ENCODE measurements around the gene JAM3. TPM values are rescaled to one million over a fixed set of nuclear protein-coding genes. Genes with fewer than 3 reads are reported as not detected.
"Not testable (repeated sequence)": the region's sequence is repeated elsewhere in the genome, so short reads cannot be mapped to it uniquely, and the experiment has no call there.

The JAM3 gene
- polyA plus RNA-seq, 12 donors = 86.8 to 171 (median 126) TPM

- DNase-seq = no peak
These were observed 15.6 kb upstream of the JAM3 start for GRCh38 chr11:134052988-134053945.

DNA sequence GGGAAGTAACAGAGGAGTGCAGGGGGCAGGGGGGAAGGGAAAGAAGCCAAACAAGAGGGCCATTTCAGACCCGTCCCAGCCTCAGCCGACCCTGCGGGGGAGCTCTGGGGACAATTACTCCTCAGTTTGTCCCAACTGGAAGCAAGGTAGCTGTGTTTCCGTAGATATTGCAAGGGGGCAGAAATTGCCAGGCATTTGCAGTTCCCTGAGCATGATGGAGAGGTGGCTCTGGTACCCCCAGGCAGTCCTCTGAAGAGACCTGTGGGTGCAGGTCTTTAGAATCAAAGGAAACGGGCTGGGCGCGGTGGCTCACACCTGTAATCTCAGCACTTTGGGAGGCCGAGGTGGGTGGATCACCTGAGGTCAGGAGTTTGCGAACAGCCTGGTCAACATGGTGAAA is 13.8 kb upstream of the JAM3 start:
- no peak for DNase-seq

- no peak for DNase-seq
These were observed 8.6 kb upstream of the JAM3 start for GRCh38 chr11:134060316-134060715.

DNA sequence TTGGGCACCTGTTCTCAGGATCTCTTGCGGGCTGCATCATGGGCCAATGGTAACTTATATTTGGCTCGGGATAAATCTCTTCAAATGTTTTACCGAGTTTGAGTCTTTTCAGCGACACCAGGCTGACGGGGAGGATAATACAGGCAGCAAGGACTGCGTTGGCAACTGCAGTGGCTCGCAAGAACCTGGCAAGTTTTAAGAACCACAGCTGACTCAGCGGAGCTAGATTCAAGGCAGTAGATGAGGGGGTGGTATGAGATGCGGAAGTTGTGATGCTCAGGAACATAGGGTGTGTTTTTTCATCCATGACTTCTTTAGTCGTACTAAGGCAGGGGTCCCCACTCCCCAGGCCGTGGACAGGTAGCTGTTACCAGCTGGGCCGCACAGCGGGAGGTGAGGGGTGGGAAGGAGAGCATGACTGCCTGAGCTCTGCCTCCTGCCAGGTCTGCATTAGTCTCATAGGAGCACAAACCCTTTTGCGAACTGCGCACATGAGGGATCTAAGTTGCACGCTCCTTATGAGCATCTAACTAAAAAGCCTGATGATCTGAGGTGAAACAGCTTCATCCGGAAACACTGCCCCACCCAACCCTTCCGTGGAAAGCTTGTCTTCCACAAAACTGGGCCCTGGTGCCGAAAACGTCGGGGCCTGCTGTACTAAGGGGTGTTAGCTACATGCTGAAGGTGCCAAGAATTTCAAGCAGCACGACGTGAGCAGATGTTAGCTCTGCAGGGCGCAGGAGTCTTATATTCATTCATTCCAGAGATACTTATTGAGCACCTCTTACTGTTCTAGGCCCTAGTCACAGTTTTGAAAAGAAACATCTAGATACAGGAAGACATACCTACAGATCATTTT is 6.4 kb upstream of the JAM3 start:
- DNase-seq = no peak

GRCh38 chr11:134063124-134063495 is 5.8 kb upstream of the JAM3 start:
- no peak for DNase-seq

DNA sequence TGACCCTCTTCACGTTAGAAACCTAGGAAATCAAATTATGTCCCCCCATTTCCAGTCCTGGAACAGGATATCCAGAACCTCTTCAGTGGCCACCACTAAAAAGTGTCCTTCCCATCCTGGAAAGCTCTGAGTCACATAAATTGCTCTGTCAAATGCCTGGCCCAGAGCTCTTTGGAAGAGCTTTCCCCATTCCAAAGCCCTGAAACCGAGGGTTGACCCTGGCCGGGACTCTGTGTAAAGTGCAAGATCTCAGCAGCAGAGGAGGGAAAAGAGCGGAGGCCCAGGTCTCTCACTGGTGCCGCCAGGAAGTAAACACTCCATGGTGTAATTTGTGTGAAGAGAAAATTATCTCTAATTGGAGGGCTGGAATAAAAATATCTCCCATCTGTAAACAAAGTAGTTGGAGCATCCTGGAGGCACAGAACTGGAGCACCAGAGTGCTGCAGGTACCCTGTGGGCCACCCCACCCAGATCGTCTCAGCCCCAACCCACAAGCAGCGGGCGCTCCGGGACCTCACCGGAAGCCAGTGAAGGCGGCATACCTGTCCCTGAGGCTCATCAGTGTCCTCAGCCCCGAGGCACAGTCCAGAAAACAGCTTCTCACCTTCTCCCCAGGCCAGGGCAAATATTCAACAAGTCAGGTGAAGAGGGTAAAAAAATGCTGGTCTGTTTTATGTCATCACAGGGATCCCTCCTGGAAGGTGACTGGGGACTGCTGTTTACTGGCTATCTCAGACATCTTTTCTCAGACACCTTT is 4.7 kb upstream of the JAM3 start:
- DNase-seq = no peak

GRCh38 chr11:134065381-134065780 is 3.5 kb upstream of the JAM3 start:
- no peak for DNase-seq

DNA sequence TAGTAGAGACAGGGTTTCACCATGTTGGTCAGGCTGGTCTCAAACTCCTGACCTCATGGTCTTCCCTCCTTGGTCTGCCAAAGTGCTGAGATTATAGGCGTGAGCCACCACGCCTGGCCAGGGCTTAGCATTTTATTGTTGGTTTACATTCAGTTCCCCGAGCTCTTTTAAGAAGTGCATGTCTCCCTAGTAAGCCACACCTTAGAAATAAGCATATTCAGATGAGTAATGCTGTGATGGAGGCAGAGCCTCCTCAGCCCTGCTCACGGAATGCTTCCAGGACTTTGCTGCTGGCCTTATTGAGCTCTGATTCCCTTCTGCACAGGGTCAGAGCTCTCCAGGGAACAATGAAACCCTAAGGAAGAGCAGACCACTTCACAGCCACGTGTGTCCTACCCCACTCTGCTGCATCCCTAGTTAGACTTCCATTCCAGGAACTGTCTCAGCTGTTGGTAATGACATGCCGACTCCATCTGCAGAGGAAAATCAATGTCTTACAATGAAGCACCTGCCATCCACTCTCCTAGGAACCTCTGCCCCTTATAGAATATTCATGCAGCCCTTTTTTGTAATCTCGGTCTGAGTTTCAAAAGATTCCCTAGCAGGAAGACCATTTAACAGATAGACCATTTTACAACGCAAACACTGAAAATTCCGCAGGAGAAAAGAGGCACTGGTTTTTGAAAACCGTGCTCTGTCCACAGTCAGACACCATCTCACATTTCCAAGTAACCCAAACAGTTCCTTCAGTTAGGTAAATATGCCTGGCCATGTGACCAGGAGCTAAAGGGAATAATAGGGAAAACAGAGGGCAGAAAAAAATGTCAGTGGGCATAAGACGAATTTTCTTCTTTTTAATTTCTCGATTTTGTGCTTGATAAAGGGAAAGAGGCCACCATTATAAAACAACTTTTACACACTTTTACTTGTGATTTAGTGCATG is 1.7 kb upstream of the JAM3 start:
- DNase-seq = no peak

DNA sequence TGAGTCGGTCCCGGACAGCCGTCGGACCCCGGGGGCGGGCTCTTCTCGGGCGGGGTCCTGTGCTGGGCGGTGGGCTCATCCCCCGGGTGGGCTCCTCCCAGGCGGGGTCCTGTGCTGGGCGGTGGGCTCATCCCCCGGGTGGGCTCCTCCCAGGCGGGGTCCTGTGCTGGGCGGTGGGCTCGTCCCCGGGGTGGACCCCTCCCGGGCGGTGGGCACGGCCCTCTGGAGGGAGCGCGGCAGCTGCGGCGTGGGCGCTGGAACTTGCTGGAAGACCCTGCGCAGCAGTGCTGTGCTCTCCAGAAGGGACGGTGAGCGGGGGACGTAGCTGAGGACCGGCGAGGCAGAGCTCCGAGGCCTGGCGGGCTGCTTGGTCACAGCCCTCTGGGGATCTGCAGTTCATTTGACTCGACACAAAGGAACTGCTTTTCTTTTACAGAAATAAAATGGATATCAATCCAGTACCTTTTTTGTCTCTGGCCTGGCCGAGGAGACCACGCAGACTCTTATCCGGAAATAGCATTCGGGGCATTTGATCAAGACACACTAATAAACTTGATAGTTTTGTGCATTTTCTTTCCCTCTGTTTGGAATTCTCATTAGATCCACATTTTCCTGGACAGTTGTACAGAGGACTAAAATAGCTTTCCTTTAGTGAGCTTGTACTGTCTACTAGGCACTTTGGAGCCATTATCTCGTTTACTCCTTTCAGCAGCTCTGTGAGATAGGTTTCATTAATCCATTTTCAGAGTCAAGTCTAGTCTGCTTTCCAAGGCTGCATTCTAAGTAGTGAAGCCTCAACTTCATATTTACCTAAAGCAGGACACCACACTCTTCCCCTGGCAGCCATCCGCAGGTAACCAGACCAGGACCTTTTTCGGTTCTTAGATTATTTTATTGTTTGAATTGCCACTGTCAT is 812 bp downstream of the JAM3 start:
- DNase-seq = peak; percentile 54

- DNase-seq = no peak
These were observed 1.5 kb downstream of the JAM3 start for GRCh38 chr11:134070342-134070845.

GRCh38 chr11:134071306-134071705 is 2.4 kb downstream of the JAM3 start:
- no peak for DNase-seq

DNA sequence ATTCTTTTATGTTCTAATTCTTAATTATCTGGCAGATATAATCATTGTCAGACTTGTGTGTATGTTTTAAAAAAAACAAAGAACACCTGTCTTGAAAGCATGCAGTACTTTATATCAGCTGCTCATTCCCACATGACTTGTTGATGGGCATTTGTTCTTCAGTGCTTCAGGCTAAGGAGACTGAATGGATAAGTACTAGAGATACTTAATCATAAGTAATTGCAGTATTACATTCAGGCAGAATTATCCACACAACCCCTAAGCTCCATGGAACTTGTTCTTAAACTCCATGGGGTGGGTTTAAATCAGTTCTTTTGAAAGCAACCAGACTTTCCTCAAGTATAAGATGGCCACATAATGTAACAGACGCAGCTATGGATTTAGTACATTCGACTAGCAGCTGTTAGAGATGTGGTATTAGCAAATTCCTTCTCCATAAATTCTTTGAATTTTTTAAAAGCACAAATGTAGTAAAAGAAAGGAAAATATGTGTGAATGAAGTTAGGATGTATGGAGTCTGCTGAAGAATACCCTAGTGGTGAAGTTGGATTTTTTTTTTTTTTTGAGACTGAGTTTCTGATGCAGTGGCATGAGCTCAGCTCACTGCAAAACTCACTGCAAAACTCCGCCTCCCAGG is 3.0 kb downstream of the JAM3 start:
- DNase-seq = no peak

DNA sequence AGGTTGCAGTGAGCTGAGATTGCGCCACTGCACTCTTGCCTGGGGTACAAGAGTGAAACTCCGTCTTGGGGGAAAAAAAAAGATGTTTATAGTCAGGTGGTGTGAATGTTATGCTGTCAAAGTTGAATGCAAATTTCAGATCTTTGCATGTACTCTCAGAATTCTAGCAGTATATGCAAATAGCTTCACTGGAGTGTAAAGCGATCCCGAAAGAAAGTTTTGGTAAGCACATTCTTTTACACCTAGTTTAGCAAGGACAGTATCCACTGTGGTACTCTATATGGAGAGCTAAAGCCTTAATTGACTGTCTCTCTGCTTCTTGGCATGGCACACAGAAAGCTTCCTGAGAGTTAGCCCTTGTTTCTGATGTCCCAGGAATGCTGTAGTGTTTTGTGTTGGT is 4.0 kb downstream of the JAM3 start:
- DNase-seq = no peak

DNA sequence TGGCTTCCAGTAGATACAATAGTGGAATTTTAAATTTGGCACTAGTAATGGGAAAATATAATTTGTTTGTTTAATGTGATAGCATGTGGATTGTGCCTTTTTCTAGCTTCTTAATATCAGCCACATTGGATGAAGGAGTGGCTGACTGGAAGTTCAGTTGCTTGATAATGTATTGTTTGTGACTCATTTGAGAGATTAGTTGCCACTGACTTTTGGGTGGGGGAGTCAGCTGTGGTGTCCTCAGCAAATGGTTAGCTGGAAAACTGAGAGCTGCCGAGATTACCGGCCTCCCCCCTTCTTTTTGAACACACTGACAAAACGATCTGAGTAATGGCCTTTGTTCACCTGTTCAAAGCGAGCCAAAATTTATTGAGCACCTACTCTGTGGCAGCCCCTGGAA is 5.5 kb downstream of the JAM3 start:
- no peak for DNase-seq

GRCh38 chr11:134074766-134075165 is 5.9 kb downstream of the JAM3 start:
- no peak for DNase-seq

- DNase-seq = no peak
These were observed 10.4 kb downstream of the JAM3 start for GRCh38 chr11:134079317-134079716.

- not testable (repeated sequence) for DNase-seq
These were observed 12.4 kb downstream of the JAM3 start for GRCh38 chr11:134081258-134081657.

DNA sequence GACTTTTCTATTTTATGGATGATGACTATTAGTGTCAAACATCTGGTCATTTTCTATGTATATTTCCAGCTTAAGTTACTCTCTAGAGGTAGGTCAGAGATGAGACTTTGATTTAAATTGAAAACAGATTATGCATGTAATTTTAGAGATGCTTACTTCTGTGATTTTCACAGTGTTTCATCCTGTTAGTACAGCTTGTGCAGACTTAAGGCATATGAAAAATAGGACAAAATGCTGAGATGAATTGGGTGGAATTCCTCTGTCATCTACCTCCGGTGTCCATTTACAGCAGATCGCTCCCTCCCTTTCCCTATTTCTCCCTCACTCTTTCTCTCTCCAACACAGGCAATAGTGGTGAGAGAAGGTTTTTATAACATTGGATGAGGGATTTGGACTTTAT is 14.1 kb downstream of the JAM3 start:
- DNase-seq = no peak

- DNase-seq = no peak
These were observed 17.5 kb downstream of the JAM3 start for GRCh38 chr11:134086376-134086775.

All from muscle of arm (tissue), 12 donors.